Right cardiac atrium (tissue), 5 donors: ENCODE measurements around the gene PLXNA2. TPM values are rescaled to one million over a fixed set of nuclear protein-coding genes. Genes with fewer than 3 reads are reported as not detected.

Experiments used
- ATAC-seq, 2 donors: fragments of 200-7000 bp; cut with Tn5 transposase; one replicate each; pipeline versions ENCODE4 v1.8.0 to v1.9.1; 2020; ENCODE audit warnings: moderate library complexity in 2 of 2, mild to moderate bottlenecking in 1 of 2
- DNase-seq, 3 donors: peaks; one replicate each; pipeline ENCODE4 v3.0.0-alpha.2; 2020
- H3K27ac ChIP-seq: one replicate; pipeline ENCODE4 v1.5.1; 2013; ENCODE audit warnings: mild to moderate bottlenecking, low read length, control low read depth, moderate library complexity
- H3K27me3 ChIP-seq: one replicate; pipeline ENCODE4 v1.6.1; 2013; ENCODE audit not compliant: control insufficient read depth, insufficient read depth
- H3K4me1 ChIP-seq: one replicate; pipeline ENCODE4 v1.6.1; 2013; ENCODE audit warnings: low read length; ENCODE audit not compliant: control insufficient read depth, insufficient read depth
- H3K4me3 ChIP-seq: one replicate; pipeline ENCODE4 v1.5.1; 2013; ENCODE audit warnings: low read length, control low read depth
- H3K9me3 ChIP-seq: one replicate; pipeline ENCODE4 v1.6.1; 2013; ENCODE audit warnings: low read length; ENCODE audit not compliant: control insufficient read depth
- WGBS: extraction: QIAGEN DNeasy Blood & Tissue Kit; methylation state at CpG from one replicate; pipeline ENCODE4 v1.1.7; 2013; 5-methylcytosine and 5-hydroxymethylcytosine counted together
- intact Hi-C, 4 donors: fragments of 100-400 bp; cut with DNase I; formaldehyde crosslinking; loops; one replicate each; pipeline versions ENCODE4 v1.11.0 to v1.14.0; 2022 to 2023
- polyA plus RNA-seq: library from polyadenylated mRNA; stranded (reverse); fragments of 200-250 nt; gene quantifications from one replicate; pipeline ENCODE4 v1.2.3, GENCODE V29; 2013
- total RNA-seq, 4 donors: library from RNA; stranded (reverse); fragmentation: NEBNext Ultra II Directional; extraction: Animal tissue kit (Norgen Biotek cat#: 25700); gene quantifications; one replicate each; pipeline ENCODE4 v1.2.1, GENCODE V29; 2021
- donor health status: healthy with polysubstance abuse.
- donor health status: DM: no; HTN: yes; CAD: no.
- donor health status: DM: no; HTN: no; CAD: no.
- donor health status: DM: no; HTN: yes; CAD: no; lungs with severe emphysema.
- donor health status: DM: yes; HTN: yes; CAD: no.

The PLXNA2 gene
- total and polyA plus RNA-seq, 5 donors: 7.3 to 26.6 (median 16.4) TPM

- Histone ChIP-seq H3K9me3 (no peaks in the 10 kb centered on the region), H3K27me3 (no peaks in the 10 kb centered on the region), H3K4me3 (no peak overlapping the region), H3K27ac (peak overlapping the region; percentile 1), H3K4me1 (peaks cover 4% of the 10 kb centered on the region)
- intact Hi-C loops: no loop called here
- 51% methylated on average over 8 of the region's 8 CpGs for WGBS
- ATAC-seq (no peak), DNase-seq (peak in 1 of 3 donors; percentile 76)
These were observed 32.0 kb downstream of the PLXNA2 start for GRCh38 chr1:208211921-208212843.

GRCh38 chr1:208209896-208210589, 34.1 kb downstream of the PLXNA2 start:
- no peaks in the 10 kb centered on the region for H3K27me3 ChIP-seq
- WGBS: 89% methylated on average over 9 of the region's 9 CpGs
- intact Hi-C loops: no loop called here
- no peak overlapping the region for H3K27ac ChIP-seq
- H3K4me3 ChIP-seq: no peak overlapping the region
- no peak for DNase-seq
- H3K4me1 ChIP-seq: peaks cover 9% of the 10 kb centered on the region
- no peaks in the 10 kb centered on the region for H3K9me3 ChIP-seq
- no peak for ATAC-seq

- 93% methylated on average over 3 of the region's 3 CpGs for WGBS
- no peak for DNase-seq
- Histone ChIP-seq H3K9me3 (no peaks in the 10 kb centered on the region), H3K4me3 (no peak overlapping the region), H3K27ac (no peak overlapping the region), H3K27me3 (no peaks in the 10 kb centered on the region), H3K4me1 (peaks cover 14% of the 10 kb centered on the region)
- intact Hi-C loops: no loop called here
- ATAC-seq: no peak
These were observed 34.9 kb downstream of the PLXNA2 start for GRCh38 chr1:208209286-208209685.

- no peaks in the 10 kb centered on the region for H3K27me3 ChIP-seq
- no peak overlapping the region for H3K4me3 ChIP-seq
- peak overlapping the region; percentile 83 for H3K27ac ChIP-seq
- DNase-seq (no peak), ATAC-seq (no peak)
- intact Hi-C loops: no loop called here
- peaks cover 22% of the 10 kb centered on the region for H3K4me1 ChIP-seq
- no peaks in the 10 kb centered on the region for H3K9me3 ChIP-seq
These were observed 36.1 kb downstream of the PLXNA2 start for GRCh38 chr1:208208132-208208487.

GRCh38 chr1:208207388-208208131, 36.6 kb downstream of the PLXNA2 start:
- no peaks in the 10 kb centered on the region for H3K9me3 ChIP-seq
- H3K27me3 ChIP-seq: no peaks in the 10 kb centered on the region
- peak; percentile 71 to 82 (median 73) for DNase-seq
- peak; percentile 79 to 85 for ATAC-seq
- 51% methylated on average over 10 of the region's 10 CpGs for WGBS
- peak overlapping the region; percentile 83 for H3K27ac ChIP-seq
- peaks cover 26% of the 10 kb centered on the region for H3K4me1 ChIP-seq
- H3K4me3 ChIP-seq: no peak overlapping the region
- intact Hi-C loops: no loop called here

GRCh38 chr1:208206092-208206698, 38.0 kb downstream of the PLXNA2 start:
- ATAC-seq (no peak), DNase-seq (no peak)
- Histone ChIP-seq H3K4me3 (no peak overlapping the region), H3K27ac (peak overlapping the region; percentile 59), H3K9me3 (no peaks in the 10 kb centered on the region), H3K4me1 (peaks cover 26% of the 10 kb centered on the region), H3K27me3 (no peaks in the 10 kb centered on the region)
- intact Hi-C loops: no loop called here
- 85% methylated on average over 5 of the region's 5 CpGs for WGBS

- H3K4me3 ChIP-seq: no peak overlapping the region
- H3K9me3 ChIP-seq: no peaks in the 10 kb centered on the region
- peak overlapping the region; percentile 92 for H3K27ac ChIP-seq
- DNase-seq (no peak), ATAC-seq (no peak)
- no peaks in the 10 kb centered on the region for H3K27me3 ChIP-seq
- intact Hi-C loops: no loop called here
- peaks cover 30% of the 10 kb centered on the region for H3K4me1 ChIP-seq
- 72% methylated on average over 5 of the region's 5 CpGs for WGBS
These were observed 38.8 kb downstream of the PLXNA2 start for GRCh38 chr1:208205216-208206013.

GRCh38 chr1:208204779-208205178, 39.4 kb downstream of the PLXNA2 start:
- WGBS: 51% methylated on average over 2 of the region's 2 CpGs
- intact Hi-C loops: loop anchor here in 1 of 4 donors (5.0 kb wide), 1 partner anchor 33 kb away; no protein-coding TSS in a partner anchor
- H3K4me1 ChIP-seq: peaks cover 30% of the 10 kb centered on the region
- no peak for ATAC-seq
- peak overlapping the region; percentile 92 for H3K27ac ChIP-seq
- H3K27me3 ChIP-seq: no peaks in the 10 kb centered on the region
- DNase-seq: no peak
- H3K9me3 ChIP-seq: no peaks in the 10 kb centered on the region
- no peak overlapping the region for H3K4me3 ChIP-seq

GRCh38 chr1:208203848-208204609, 40.2 kb downstream of the PLXNA2 start:
- Histone ChIP-seq H3K27me3 (no peaks in the 10 kb centered on the region), H3K27ac (peak overlapping the region; percentile 92), H3K4me3 (no peak overlapping the region), H3K4me1 (peaks cover 30% of the 10 kb centered on the region), H3K9me3 (no peaks in the 10 kb centered on the region)
- WGBS: 57% methylated on average over 7 of the region's 7 CpGs
- peak in 1 of 3 donors; percentile 33 for DNase-seq
- ATAC-seq: peak; percentile 29 to 62
- intact Hi-C loops: loop anchor here in 1 of 4 donors (5.0 kb wide), 1 partner anchor 33 kb away; no protein-coding TSS in a partner anchor
